ENCODE results near the gene LRRC2. TPM values are rescaled to one million over a fixed set of nuclear protein-coding genes. Genes with fewer than 3 reads are reported as not detected.

LRRC2 gene
- total and polyA plus RNA-seq, 8 donors = 1.0 to 4.6 (median 1.8) TPM; not detected in 1

DNA sequence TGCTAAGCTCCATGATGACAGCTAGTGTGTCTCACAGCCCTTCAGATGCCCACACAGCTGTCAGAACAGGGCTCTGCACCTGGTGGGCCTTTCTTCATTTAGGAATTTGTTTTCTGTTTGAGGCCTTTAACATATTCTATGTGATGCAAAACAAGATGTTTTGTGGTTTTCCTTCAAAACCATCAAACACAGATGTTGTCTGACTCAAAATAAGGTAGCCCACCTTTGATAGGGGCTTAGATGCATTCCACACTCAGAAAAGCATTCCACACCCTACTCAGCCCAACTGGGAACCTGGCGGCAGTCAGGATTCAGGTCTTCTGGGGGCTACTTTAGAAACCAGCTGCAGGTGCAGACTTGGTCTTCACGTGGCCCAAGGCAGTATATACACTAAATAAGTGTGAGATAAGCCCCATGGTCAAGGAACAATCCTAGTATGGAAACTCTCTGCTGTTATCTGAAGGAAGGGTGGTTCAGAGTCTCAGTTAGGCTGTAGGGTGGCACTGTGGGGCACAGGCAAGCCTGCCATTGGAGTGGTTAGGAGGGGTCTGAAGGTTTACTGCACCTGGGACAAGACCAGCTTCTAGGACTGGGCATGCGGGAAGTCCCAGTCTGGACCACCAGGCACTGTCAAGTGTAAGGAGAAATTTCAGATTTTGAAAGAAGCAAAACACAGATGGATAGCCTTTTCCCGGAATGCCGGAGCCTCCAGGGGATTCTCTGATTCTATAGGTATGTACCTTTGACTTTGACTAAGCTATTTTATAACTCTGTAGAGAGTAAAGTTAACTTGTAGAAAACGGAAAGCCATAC is 20.1 kb downstream of the LRRC2 start:
- DNase-seq = no peak
- WGBS, 5 donors = 72 to 81% (median 76%) methylated on average over 6 of the region's 6 CpGs
- Histone ChIP-seq H3K27ac (no peak overlapping the region), H3K4me1 (peaks cover 0 to 5% (median 0%) of the 10 kb centered on the region in 4 donors), H3K4me3 (no peak overlapping the region), H3K36me3 (peaks cover 0 to 15% (median 5%) of the 10 kb centered on the region in 4 donors), H3K27me3 (no peaks in the 10 kb centered on the region), H3K9me3 (no peaks in the 10 kb centered on the region)
- no peak for TF ChIP-seq POLR2A (IDR thresholded peaks at IDR 0.05)
- TF ChIP-seq EP300 (IDR thresholded peaks at IDR 0.05) = no peak
- no peak for TF ChIP-seq POLR2AphosphoS5 (IDR thresholded peaks at IDR 0.05)
- TF ChIP-seq, protein P1, sequence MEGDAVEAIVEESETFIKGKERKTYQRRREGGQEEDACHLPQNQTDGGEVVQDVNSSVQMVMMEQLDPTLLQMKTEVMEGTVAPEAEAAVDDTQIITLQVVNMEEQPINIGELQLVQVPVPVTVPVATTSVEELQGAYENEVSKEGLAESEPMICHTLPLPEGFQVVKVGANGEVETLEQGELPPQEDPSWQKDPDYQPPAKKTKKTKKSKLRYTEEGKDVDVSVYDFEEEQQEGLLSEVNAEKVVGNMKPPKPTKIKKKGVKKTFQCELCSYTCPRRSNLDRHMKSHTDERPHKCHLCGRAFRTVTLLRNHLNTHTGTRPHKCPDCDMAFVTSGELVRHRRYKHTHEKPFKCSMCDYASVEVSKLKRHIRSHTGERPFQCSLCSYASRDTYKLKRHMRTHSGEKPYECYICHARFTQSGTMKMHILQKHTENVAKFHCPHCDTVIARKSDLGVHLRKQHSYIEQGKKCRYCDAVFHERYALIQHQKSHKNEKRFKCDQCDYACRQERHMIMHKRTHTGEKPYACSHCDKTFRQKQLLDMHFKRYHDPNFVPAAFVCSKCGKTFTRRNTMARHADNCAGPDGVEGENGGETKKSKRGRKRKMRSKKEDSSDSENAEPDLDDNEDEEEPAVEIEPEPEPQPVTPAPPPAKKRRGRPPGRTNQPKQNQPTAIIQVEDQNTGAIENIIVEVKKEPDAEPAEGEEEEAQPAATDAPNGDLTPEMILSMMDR (IDR thresholded peaks at IDR 0.05) = no peak
- intact Hi-C loops (cut with DNase I; ENCODE audit: low total_unique reads) = no loop called here

DNA sequence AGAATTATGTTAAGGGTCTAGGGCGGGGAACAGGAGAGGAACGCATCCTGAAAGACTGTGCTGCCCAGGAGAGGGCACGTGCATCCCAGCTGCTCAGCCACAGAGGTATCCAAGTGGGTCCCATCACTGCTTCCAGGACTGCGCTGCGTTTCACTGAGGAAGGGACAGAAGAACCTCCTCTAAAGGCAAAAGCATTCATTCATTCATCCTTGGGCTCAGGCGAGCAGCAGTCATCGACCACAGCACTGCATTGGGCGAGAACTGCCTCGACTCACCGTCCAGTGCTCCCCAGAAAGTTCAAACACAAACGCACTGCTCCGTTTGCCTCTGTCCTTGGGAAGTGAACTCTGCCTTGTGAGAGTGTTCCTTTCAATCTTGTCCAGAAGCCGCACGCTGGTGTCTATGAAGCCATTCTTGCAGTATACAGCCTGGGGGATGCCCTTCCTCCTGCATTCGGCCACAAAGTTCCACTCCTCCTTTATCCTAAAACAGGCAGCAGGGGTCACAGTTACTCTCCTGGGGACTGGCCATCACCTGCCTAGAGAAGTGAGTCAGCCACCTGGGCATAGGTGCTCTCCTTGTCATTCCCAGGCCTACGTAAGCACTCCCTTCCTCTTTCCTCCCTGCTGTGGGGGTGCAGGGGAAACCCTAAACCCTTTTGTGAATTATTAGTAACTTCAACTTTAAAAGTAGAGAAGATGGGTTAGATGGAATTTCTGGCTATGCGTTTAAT is 21.2 kb downstream of the LRRC2 start:
- H3K36me3 ChIP-seq = peaks cover 0 to 9% (median 3%) of the 10 kb centered on the region in 4 donors
- 89 to 95% (median 93%) methylated on average over 17 of the region's 17 CpGs for WGBS, 5 donors
- no peak overlapping the region for H3K4me3 ChIP-seq
- no peak for TF ChIP-seq POLR2A (IDR thresholded peaks at IDR 0.05)
- no peak for TF ChIP-seq POLR2AphosphoS5 (IDR thresholded peaks at IDR 0.05)
- TF ChIP-seq EP300 (IDR thresholded peaks at IDR 0.05) = no peak
- TF ChIP-seq, protein P1 (IDR thresholded peaks at IDR 0.05) = no peak
- no peak for DNase-seq
- no peak overlapping the region for H3K27ac ChIP-seq
- no peaks in the 10 kb centered on the region for H3K27me3 ChIP-seq
- peaks cover 0 to 5% (median 0%) of the 10 kb centered on the region in 4 donors for H3K4me1 ChIP-seq
- H3K9me3 ChIP-seq = no peaks in the 10 kb centered on the region
- intact Hi-C loops (cut with DNase I; ENCODE audit: low total_unique reads) = no loop called here

DNA sequence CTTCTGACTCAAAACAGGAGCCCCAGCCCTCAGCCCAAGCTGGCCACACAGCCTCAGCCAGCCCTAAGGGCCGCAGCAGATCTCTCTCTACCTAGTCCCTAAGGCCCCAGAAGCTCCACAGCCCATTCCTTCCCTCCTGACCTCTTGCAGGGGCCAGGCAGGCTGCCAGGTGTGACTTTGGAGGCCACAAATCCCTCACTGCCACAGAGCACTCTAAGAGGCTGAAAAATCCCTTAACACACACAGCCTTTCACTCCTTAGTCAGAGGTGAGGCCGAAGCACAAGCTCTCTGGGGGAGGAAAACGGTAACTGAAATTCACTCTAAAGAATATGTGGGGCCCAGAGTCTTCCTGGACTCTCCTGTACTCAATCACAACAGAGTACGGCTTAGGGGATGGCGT is 23.3 kb downstream of the LRRC2 start:
- DNase-seq = no peak
- intact Hi-C loops (cut with DNase I; ENCODE audit: low total_unique reads) = no loop called here
- WGBS, 5 donors = 80 to 92% (median 88%) methylated on average over 5 of the region's 5 CpGs

DNA sequence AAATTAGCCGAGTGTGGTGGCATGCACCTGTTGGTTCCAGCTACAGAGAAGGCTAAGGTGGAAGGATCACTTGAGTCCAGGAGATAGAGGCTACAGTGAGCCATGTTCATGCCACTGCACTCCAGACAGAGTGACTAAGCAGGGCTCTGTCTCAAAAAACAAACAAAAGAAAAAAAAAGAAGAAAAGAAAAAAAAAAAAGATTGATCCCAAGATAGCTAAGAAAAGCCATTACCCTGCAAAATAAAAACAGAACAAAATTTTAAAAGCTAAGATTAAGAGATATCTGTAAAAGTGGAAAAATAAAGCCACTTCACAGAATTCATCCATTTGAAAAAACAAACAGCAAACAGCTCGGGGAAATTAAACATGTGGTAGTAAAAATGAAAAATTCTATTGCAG is 23.8 kb downstream of the LRRC2 start:
- intact Hi-C loops (cut with DNase I; ENCODE audit: low total_unique reads) = no loop called here
- no peak overlapping the region for H3K27ac ChIP-seq
- peaks cover 0 to 9% (median 3%) of the 10 kb centered on the region in 4 donors for H3K36me3 ChIP-seq
- 83 to 93% (median 84%) methylated on average over 2 of the region's 2 CpGs for WGBS, 5 donors
- DNase-seq = no peak
- peaks cover 0 to 6% (median 2%) of the 10 kb centered on the region in 4 donors for H3K4me1 ChIP-seq
- H3K27me3 ChIP-seq = no peaks in the 10 kb centered on the region
- no peak overlapping the region for H3K4me3 ChIP-seq
- TF ChIP-seq POLR2A (IDR thresholded peaks at IDR 0.05) (no peak), EP300 (IDR thresholded peaks at IDR 0.05) (no peak), POLR2AphosphoS5 (IDR thresholded peaks at IDR 0.05) (no peak)
- TF ChIP-seq, protein P1 (IDR thresholded peaks at IDR 0.05) = no peak
- H3K9me3 ChIP-seq = no peaks in the 10 kb centered on the region

More for the DNA sequence above, 23.3 kb downstream of the LRRC2 start:
- TF ChIP-seq POLR2AphosphoS5 (IDR thresholded peaks at IDR 0.05) = no peak
- TF ChIP-seq, protein P1 (IDR thresholded peaks at IDR 0.05) = no peak
- TF ChIP-seq POLR2A (IDR thresholded peaks at IDR 0.05) = no peak
- no peak for TF ChIP-seq EP300 (IDR thresholded peaks at IDR 0.05)
- Histone ChIP-seq H3K27ac (no peak overlapping the region), H3K4me1 (peaks cover 0 to 6% (median 2%) of the 10 kb centered on the region in 4 donors), H3K27me3 (no peaks in the 10 kb centered on the region), H3K9me3 (no peaks in the 10 kb centered on the region), H3K36me3 (peaks cover 0 to 9% (median 3%) of the 10 kb centered on the region in 4 donors), H3K4me3 (no peak overlapping the region)
